PC-9 (cell line): Measurements from ENCODE around the gene PTGR3.

Experiments used
- CTCF ChIP-seq: fragments of 200-600 bp; sonication (generic); conservative IDR thresholded peaks from 2 replicates; pipeline ENCODE4 v1.6.1; 2017; ENCODE audit warnings: mixed run types, antibody characterized with exemption, mild to moderate bottlenecking, moderate library complexity
- EZH2 ChIP-seq: fragments of 200-600 bp; sonication (generic); IDR thresholded peaks from 2 replicates; pipeline ENCODE4 v1.8.0; 2017; ENCODE audit warnings: antibody characterized with exemption, low read depth

- TF ChIP-seq CTCF (no peak), EZH2 (no peak)
Observed at GRCh38 chr18:75205514-75206132, 3.3 kb downstream of the PTGR3 start.
